GM20431 (cell line): ENCODE data around the gene MYBL2.

Experiments
- in situ Hi-C: fragments of 300-500 bp; cut with MseI, MboI; formaldehyde crosslinking; loops from one replicate; pipeline ENCODE4 v1.15.0; 2020; ENCODE audit warnings: low sequenced_read_pairs; ENCODE audit not compliant: unreplicated experiment

The MYBL2 gene

GRCh38 chr20:43681468-43681942 is 14.6 kb downstream of the MYBL2 start:
- in situ Hi-C loops = no loop called here

GRCh38 chr20:43681991-43682410 is 15.1 kb downstream of the MYBL2 start:
- in situ Hi-C loops = no loop called here

- in situ Hi-C loops = no loop called here
Observed at GRCh38 chr20:43682446-43682845, 15.5 kb downstream of the MYBL2 start.

GRCh38 chr20:43686820-43687219 is 19.9 kb downstream of the MYBL2 start:
- in situ Hi-C loops = no loop called here

- in situ Hi-C loops = no loop called here
Observed at GRCh38 chr20:43689165-43689564, 22.3 kb downstream of the MYBL2 start.

- in situ Hi-C loops = loop anchor here (10.0 kb wide), 1 partner anchor 146 kb away; no protein-coding TSS in a partner anchor
Observed at GRCh38 chr20:43690943-43691598, 24.2 kb downstream of the MYBL2 start.

- in situ Hi-C loops = loop anchor here (10.0 kb wide), 1 partner anchor 147 kb away; no protein-coding TSS in a partner anchor
Observed at GRCh38 chr20:43691928-43692524, 25.1 kb downstream of the MYBL2 start.

- in situ Hi-C loops = loop anchor here (10.0 kb wide), 1 partner anchor 150 kb away; no protein-coding TSS in a partner anchor
Observed at GRCh38 chr20:43694763-43695162, 27.8 kb downstream of the MYBL2 start.

- in situ Hi-C loops = loop anchor here (10.0 kb wide), 1 partner anchor 151 kb away; no protein-coding TSS in a partner anchor
Observed at GRCh38 chr20:43695571-43695970, 28.7 kb downstream of the MYBL2 start.

GRCh38 chr20:43699941-43700565 is 33.1 kb downstream of the MYBL2 start:
- in situ Hi-C loops = loop anchor here (10.0 kb wide), 1 partner anchor 155 kb away; no protein-coding TSS in a partner anchor

- in situ Hi-C loops = no loop called here
Observed at GRCh38 chr20:43700627-43701026, 33.7 kb downstream of the MYBL2 start.

- in situ Hi-C loops = no loop called here
Observed at GRCh38 chr20:43702502-43702901, 35.6 kb downstream of the MYBL2 start.

- in situ Hi-C loops = no loop called here
Observed at GRCh38 chr20:43710370-43711044, 43.6 kb downstream of the MYBL2 start.

GRCh38 chr20:43711098-43711654 is 44.3 kb downstream of the MYBL2 start:
- in situ Hi-C loops = no loop called here

- in situ Hi-C loops = no loop called here
Observed at GRCh38 chr20:43715044-43715443, 48.1 kb downstream of the MYBL2 start.

- in situ Hi-C loops = no loop called here
Observed at GRCh38 chr20:43715511-43715910, 48.6 kb downstream of the MYBL2 start.

- in situ Hi-C loops = no loop called here
Observed at GRCh38 chr20:43716123-43716522, 49.2 kb downstream of the MYBL2 start.

- in situ Hi-C loops = no loop called here
Observed at GRCh38 chr20:43716757-43717615, 50.1 kb downstream of the MYBL2 start.

GRCh38 chr20:43717616-43717995 is 50.7 kb downstream of the MYBL2 start:
- in situ Hi-C loops = no loop called here
